ENCODE results near the gene SLC8A1. TPM values are rescaled to one million over a fixed set of nuclear protein-coding genes. Genes with fewer than 3 reads are reported as not detected.

The SLC8A1 gene
- total and polyA plus RNA-seq, 2 donors (not counting 1 experiment from before 2014, with no cell fraction given), result 17.4 to 109 TPM

DNA sequence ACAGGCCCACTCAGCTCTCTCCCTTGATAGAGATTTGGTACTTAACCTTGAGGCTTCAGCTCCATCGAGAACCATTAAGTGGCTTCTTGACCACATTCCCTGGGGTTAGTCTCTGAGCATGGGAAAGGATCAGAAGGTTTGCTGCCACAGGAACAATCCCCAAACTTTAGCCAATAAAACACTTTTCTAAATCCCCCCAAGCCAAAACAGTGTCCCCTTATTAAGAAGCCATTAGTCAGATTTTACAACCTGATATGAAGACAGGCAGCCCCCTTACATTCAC, 37.7 kb upstream of the SLC8A1 start:
- Histone ChIP-seq H3K4me3 (replicated peaks in 1 of 4; ENCODE audit: control extremely low read depth in 1 of 4, insufficient read depth in 1 of 4, low read depth in 3 of 4, low read length in 4 of 4) (peak overlapping the region; percentile 50 to 56 (median 53)), H3K4me2 (ENCODE audit: extremely low read depth, insufficient read depth, low read length) (peak overlapping the region; percentile 94), H2AFZ (ENCODE audit: low read length) (peak overlapping the region; percentile 94), H3K36me3 (ENCODE audit: control insufficient read depth, insufficient read depth, low read length) (no peaks in the 10 kb centered on the region), H3K27me3 (ENCODE audit: control insufficient read depth, insufficient read depth, low read length) (no peaks in the 10 kb centered on the region), H3K79me2 (ENCODE audit: control insufficient read depth, insufficient read depth, low read length) (no peaks in the 10 kb centered on the region), H3K27ac (ENCODE audit: insufficient read depth, low read length) (peak overlapping the region; percentile 66), H3K4me1 (ENCODE audit: control insufficient read depth, extremely low read depth, insufficient read depth, low read length) (peaks cover 7% of the 10 kb centered on the region), H3K9ac (ENCODE audit: insufficient read depth, low read length) (peak overlapping the region; percentile 54), H4K20me1 (ENCODE audit: control insufficient read depth, extremely low read depth, insufficient read depth, low read length) (no peaks in the 10 kb centered on the region), H3K9me3 (ENCODE audit: control insufficient read depth, insufficient read depth, low read depth, low read length) (no peaks in the 10 kb centered on the region)
- DNase-seq (ENCODE audit: low read depth in 2 of 2), result no peak
- TF ChIP-seq, protein P1, sequence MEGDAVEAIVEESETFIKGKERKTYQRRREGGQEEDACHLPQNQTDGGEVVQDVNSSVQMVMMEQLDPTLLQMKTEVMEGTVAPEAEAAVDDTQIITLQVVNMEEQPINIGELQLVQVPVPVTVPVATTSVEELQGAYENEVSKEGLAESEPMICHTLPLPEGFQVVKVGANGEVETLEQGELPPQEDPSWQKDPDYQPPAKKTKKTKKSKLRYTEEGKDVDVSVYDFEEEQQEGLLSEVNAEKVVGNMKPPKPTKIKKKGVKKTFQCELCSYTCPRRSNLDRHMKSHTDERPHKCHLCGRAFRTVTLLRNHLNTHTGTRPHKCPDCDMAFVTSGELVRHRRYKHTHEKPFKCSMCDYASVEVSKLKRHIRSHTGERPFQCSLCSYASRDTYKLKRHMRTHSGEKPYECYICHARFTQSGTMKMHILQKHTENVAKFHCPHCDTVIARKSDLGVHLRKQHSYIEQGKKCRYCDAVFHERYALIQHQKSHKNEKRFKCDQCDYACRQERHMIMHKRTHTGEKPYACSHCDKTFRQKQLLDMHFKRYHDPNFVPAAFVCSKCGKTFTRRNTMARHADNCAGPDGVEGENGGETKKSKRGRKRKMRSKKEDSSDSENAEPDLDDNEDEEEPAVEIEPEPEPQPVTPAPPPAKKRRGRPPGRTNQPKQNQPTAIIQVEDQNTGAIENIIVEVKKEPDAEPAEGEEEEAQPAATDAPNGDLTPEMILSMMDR (conservative IDR thresholded peaks at IDR 0.05 in 1 of 2, IDR thresholded peaks at IDR 0.05 in 1 of 2; ENCODE audit: low read depth in 1 of 2, low read length in 2 of 2), result no peak
- no peak for TF ChIP-seq EZH2 (IDR thresholded peaks at IDR 0.05; ENCODE audit: low read length, missing control alignments)

DNA sequence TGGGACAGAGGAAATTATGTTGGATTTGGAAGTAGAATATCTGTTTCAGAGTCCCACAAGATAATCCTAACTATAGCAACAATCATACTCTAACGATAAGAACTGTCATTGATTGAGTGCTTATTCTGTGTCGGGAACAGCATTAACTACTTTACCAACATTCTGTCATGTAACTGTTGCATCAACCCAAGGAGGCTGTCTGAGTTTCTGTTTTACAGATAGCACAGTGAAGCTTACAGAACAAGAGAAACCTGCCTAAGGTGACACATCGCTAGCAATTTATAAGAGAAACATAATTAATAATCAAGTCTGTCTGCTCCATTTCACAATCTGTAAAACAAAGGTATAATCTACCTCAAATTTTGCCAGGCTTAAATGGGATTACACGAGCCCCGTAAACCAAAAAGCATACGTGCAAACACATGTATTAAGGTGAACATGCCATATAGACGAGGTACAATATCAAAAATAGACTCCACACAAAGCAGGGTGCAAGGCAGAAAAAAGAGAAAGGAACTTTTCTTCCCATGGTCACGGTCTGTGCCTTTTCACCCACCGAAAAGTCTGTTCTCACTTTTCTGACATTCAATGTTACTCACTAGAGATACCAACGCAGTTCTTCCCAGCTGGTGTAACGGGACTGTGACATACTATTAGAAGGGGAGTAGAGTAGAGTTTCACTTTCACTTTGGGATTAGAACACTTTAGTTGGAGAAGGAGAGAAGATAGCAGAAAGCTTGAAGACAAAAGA, 37.2 kb upstream of the SLC8A1 start:
- H3K4me2 ChIP-seq (ENCODE audit: extremely low read depth, insufficient read depth, low read length), result peak overlapping the region; percentile 94
- H3K4me3 ChIP-seq (replicated peaks in 1 of 4; ENCODE audit: control extremely low read depth in 1 of 4, insufficient read depth in 1 of 4, low read depth in 3 of 4, low read length in 4 of 4), result peak overlapping the region; percentile 50 to 56 (median 53)
- H3K27ac ChIP-seq (ENCODE audit: insufficient read depth, low read length), result peak overlapping the region; percentile 66
- no peak for TF ChIP-seq EZH2 (IDR thresholded peaks at IDR 0.05; ENCODE audit: low read length, missing control alignments)
- TF ChIP-seq, protein P1 (conservative IDR thresholded peaks at IDR 0.05 in 1 of 2, IDR thresholded peaks at IDR 0.05 in 1 of 2; ENCODE audit: low read depth in 1 of 2, low read length in 2 of 2), result no peak
- peaks cover 7% of the 10 kb centered on the region for H3K4me1 ChIP-seq (ENCODE audit: control insufficient read depth, extremely low read depth, insufficient read depth, low read length)
- H3K9me3 ChIP-seq (ENCODE audit: control insufficient read depth, insufficient read depth, low read depth, low read length), result no peaks in the 10 kb centered on the region
- DNase-seq (ENCODE audit: low read depth in 2 of 2), result peak; percentile 27 to 75
- H3K36me3 ChIP-seq (ENCODE audit: control insufficient read depth, insufficient read depth, low read length), result no peaks in the 10 kb centered on the region
- peak overlapping the region; percentile 54 for H3K9ac ChIP-seq (ENCODE audit: insufficient read depth, low read length)
- H2AFZ ChIP-seq (ENCODE audit: low read length), result peak overlapping the region; percentile 94
- H3K27me3 ChIP-seq (ENCODE audit: control insufficient read depth, insufficient read depth, low read length), result no peaks in the 10 kb centered on the region
- H3K79me2 ChIP-seq (ENCODE audit: control insufficient read depth, insufficient read depth, low read length), result no peaks in the 10 kb centered on the region
- no peaks in the 10 kb centered on the region for H4K20me1 ChIP-seq (ENCODE audit: control insufficient read depth, extremely low read depth, insufficient read depth, low read length)

DNA sequence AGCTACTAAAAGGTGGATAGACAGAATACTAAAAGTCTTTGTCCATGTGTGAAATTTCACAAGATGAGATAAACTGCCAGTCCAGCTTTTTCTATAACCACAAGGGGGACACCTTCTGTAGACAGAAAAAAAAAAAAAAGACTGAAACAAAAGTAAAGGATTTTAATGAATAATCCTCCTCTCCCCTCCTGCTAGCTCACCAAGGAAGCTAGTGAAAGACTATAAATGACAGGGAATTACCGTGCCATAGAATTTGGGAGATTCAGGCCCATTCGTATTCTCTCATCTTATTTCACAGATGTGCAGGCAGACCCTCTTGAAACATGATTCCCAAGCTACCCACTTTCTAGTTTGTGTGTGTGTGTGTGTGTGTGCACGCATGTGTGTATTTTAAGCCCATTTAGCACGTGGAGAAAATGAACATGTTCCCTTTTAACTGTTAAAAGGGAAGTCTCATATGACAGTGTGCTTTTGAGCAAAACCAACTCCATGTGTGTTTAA, 36.3 kb upstream of the SLC8A1 start:
- H3K36me3 ChIP-seq (ENCODE audit: control insufficient read depth, insufficient read depth, low read length), result no peaks in the 10 kb centered on the region
- H3K4me2 ChIP-seq (ENCODE audit: extremely low read depth, insufficient read depth, low read length), result peak overlapping the region; percentile 94
- H3K27me3 ChIP-seq (ENCODE audit: control insufficient read depth, insufficient read depth, low read length), result no peaks in the 10 kb centered on the region
- no peaks in the 10 kb centered on the region for H4K20me1 ChIP-seq (ENCODE audit: control insufficient read depth, extremely low read depth, insufficient read depth, low read length)
- no peak overlapping the region for H3K27ac ChIP-seq (ENCODE audit: insufficient read depth, low read length)
- TF ChIP-seq, protein P1 (conservative IDR thresholded peaks at IDR 0.05 in 1 of 2, IDR thresholded peaks at IDR 0.05 in 1 of 2; ENCODE audit: low read depth in 1 of 2, low read length in 2 of 2), result peak; percentile 38 to 59
- TF ChIP-seq EZH2 (IDR thresholded peaks at IDR 0.05; ENCODE audit: low read length, missing control alignments), result no peak
- H3K4me1 ChIP-seq (ENCODE audit: control insufficient read depth, extremely low read depth, insufficient read depth, low read length), result peaks cover 7% of the 10 kb centered on the region
- H3K79me2 ChIP-seq (ENCODE audit: control insufficient read depth, insufficient read depth, low read length), result no peaks in the 10 kb centered on the region
- peak overlapping the region; percentile 79 for H2AFZ ChIP-seq (ENCODE audit: low read length)
- no peaks in the 10 kb centered on the region for H3K9me3 ChIP-seq (ENCODE audit: control insufficient read depth, insufficient read depth, low read depth, low read length)
- DNase-seq (ENCODE audit: low read depth in 2 of 2), result peak; percentile 65 to 69
- no peak overlapping the region for H3K9ac ChIP-seq (ENCODE audit: insufficient read depth, low read length)
- peak overlapping the region in 3 of 4 experiments; percentile 5 to 22 (median 21) for H3K4me3 ChIP-seq (replicated peaks in 1 of 4; ENCODE audit: control extremely low read depth in 1 of 4, insufficient read depth in 1 of 4, low read depth in 3 of 4, low read length in 4 of 4)
